ENCODE measurements around the gene NUDT12. TPM values are rescaled to one million over a fixed set of nuclear protein-coding genes. Genes with fewer than 3 reads are reported as not detected.

Gene NUDT12
- total RNA-seq, 1 donor from 2014 or later: 11.2 TPM

- no peaks in the 10 kb centered on the region for H3K36me3 ChIP-seq (ENCODE audit: control insufficient read depth, insufficient read depth, low read length)
- TF ChIP-seq CTCF (IDR thresholded peaks at IDR 0.05; ENCODE audit: insufficient read depth, low read length, poor library complexity, severe bottlenecking): no peak
- H3K4me3 ChIP-seq (ENCODE audit: low read depth, low read length): no peak overlapping the region
- no peak for DNase-seq (ENCODE audit: low read depth)
- H3K27me3 ChIP-seq (ENCODE audit: control insufficient read depth, insufficient read depth, low read length): no peaks in the 10 kb centered on the region
Observed at GRCh38 chr5:103522586-103522985, 40.0 kb downstream of the NUDT12 start.

DNA sequence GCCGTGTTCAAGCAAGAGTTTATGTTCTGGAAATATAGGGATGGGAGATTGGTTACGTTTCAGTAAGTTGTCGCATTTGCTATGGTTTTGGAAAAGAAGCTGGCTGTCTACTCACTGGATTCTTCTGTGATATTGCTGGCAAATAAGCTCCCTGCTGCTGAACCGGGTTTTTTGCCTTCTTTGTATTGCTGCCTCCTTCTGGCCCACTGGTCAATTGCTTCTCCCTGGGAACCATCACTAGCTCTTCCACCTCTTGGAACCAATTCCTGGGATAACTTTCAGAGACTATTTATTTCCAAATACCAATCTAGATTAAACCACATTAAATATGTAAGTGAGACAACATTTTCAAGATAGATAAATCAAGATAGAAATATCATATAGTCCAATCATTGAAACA is 43.0 kb downstream of the NUDT12 start:
- H3K27me3 ChIP-seq (ENCODE audit: control insufficient read depth, insufficient read depth, low read length): no peaks in the 10 kb centered on the region
- TF ChIP-seq CTCF (IDR thresholded peaks at IDR 0.05; ENCODE audit: insufficient read depth, low read length, poor library complexity, severe bottlenecking): peak; percentile 40
- no peak for DNase-seq (ENCODE audit: low read depth)
- H3K36me3 ChIP-seq (ENCODE audit: control insufficient read depth, insufficient read depth, low read length): no peaks in the 10 kb centered on the region
- no peak overlapping the region for H3K4me3 ChIP-seq (ENCODE audit: low read depth, low read length)

- TF ChIP-seq CTCF (IDR thresholded peaks at IDR 0.05; ENCODE audit: insufficient read depth, low read length, poor library complexity, severe bottlenecking): no peak
- no peak for DNase-seq (ENCODE audit: low read depth)
- Histone ChIP-seq H3K4me3 (ENCODE audit: low read depth, low read length) (no peak overlapping the region), H3K27me3 (ENCODE audit: control insufficient read depth, insufficient read depth, low read length) (no peaks in the 10 kb centered on the region), H3K36me3 (ENCODE audit: control insufficient read depth, insufficient read depth, low read length) (no peaks in the 10 kb centered on the region)
Observed at GRCh38 chr5:103514371-103514770, 48.2 kb downstream of the NUDT12 start.

- no peak for DNase-seq (ENCODE audit: low read depth)
- Histone ChIP-seq H3K4me3 (ENCODE audit: low read depth, low read length) (no peak overlapping the region), H3K27me3 (ENCODE audit: control insufficient read depth, insufficient read depth, low read length) (no peaks in the 10 kb centered on the region), H3K36me3 (ENCODE audit: control insufficient read depth, insufficient read depth, low read length) (no peaks in the 10 kb centered on the region)
- TF ChIP-seq CTCF (IDR thresholded peaks at IDR 0.05; ENCODE audit: insufficient read depth, low read length, poor library complexity, severe bottlenecking): no peak
Observed at GRCh38 chr5:103513701-103514100, 48.9 kb downstream of the NUDT12 start.

DNA sequence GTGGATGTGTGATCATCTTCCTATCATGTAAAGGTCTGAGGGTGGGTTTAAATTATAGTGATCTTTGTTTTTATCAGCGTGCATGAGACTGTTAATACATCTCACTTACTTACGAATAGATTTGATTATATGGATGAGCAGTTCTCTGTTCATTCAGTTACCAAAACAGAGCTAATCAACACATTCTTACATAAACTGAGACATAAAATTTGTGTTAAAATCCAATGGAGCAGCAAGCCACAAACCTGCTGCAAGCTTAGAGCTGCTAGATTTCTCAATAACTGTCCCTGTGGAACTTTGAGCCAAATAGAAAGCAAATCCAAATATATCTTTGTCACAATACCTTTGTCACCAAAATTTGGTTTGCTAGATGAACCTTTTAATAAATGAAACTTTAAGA is 50.1 kb downstream of the NUDT12 start:
- Histone ChIP-seq H3K4me3 (ENCODE audit: low read depth, low read length) (no peak overlapping the region), H3K36me3 (ENCODE audit: control insufficient read depth, insufficient read depth, low read length) (no peaks in the 10 kb centered on the region), H3K27me3 (ENCODE audit: control insufficient read depth, insufficient read depth, low read length) (no peaks in the 10 kb centered on the region)
- no peak for DNase-seq (ENCODE audit: low read depth)
- TF ChIP-seq CTCF (IDR thresholded peaks at IDR 0.05; ENCODE audit: insufficient read depth, low read length, poor library complexity, severe bottlenecking): no peak

DNA sequence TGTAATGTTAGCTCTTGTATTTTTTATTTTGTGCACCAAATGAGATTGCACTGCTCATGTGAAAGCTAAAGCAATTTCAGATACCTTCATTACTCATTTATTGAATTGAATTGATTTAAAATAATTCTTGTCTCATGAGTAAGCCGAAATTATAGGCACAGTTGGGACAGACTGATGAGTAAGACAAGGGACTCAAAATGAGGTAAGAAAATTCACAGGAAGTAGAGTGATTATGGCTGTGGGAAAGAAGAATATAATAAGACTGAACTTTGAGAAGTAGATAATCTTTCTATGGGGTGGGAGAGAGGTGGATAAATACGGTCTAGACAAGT is 51.1 kb downstream of the NUDT12 start:
- H3K4me3 ChIP-seq (ENCODE audit: low read depth, low read length): no peak overlapping the region
- no peak for TF ChIP-seq CTCF (IDR thresholded peaks at IDR 0.05; ENCODE audit: insufficient read depth, low read length, poor library complexity, severe bottlenecking)
- no peaks in the 10 kb centered on the region for H3K27me3 ChIP-seq (ENCODE audit: control insufficient read depth, insufficient read depth, low read length)
- no peak for DNase-seq (ENCODE audit: low read depth)
- H3K36me3 ChIP-seq (ENCODE audit: control insufficient read depth, insufficient read depth, low read length): no peaks in the 10 kb centered on the region

All from kidney epithelial cell (primary cell).